ENCODE measurements around the gene PLXNA3.

- TF ChIP-seq, protein P1, sequence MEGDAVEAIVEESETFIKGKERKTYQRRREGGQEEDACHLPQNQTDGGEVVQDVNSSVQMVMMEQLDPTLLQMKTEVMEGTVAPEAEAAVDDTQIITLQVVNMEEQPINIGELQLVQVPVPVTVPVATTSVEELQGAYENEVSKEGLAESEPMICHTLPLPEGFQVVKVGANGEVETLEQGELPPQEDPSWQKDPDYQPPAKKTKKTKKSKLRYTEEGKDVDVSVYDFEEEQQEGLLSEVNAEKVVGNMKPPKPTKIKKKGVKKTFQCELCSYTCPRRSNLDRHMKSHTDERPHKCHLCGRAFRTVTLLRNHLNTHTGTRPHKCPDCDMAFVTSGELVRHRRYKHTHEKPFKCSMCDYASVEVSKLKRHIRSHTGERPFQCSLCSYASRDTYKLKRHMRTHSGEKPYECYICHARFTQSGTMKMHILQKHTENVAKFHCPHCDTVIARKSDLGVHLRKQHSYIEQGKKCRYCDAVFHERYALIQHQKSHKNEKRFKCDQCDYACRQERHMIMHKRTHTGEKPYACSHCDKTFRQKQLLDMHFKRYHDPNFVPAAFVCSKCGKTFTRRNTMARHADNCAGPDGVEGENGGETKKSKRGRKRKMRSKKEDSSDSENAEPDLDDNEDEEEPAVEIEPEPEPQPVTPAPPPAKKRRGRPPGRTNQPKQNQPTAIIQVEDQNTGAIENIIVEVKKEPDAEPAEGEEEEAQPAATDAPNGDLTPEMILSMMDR (conservative IDR thresholded peaks at IDR 0.05 in 1 of 2, IDR thresholded peaks at IDR 0.05 in 1 of 2; ENCODE audit: low read depth in 1 of 2, low read length in 2 of 2), result no peak
- TF ChIP-seq EZH2 (IDR thresholded peaks at IDR 0.05; ENCODE audit: low read length, missing control alignments), result no peak
Measured at GRCh38 chrX:154511761-154512160, 53.7 kb downstream of the PLXNA3 start.
